GM18861 (cell line): ENCODE results near the gene NPY5R.

ENCODE experiments used
- ATAC-seq: cut with Tn5 transposase; IDR thresholded peaks from one replicate; pipeline ENCODE4 v1.9.1; 2021; ENCODE audit not compliant: unreplicated experiment

NPY5R gene

DNA sequence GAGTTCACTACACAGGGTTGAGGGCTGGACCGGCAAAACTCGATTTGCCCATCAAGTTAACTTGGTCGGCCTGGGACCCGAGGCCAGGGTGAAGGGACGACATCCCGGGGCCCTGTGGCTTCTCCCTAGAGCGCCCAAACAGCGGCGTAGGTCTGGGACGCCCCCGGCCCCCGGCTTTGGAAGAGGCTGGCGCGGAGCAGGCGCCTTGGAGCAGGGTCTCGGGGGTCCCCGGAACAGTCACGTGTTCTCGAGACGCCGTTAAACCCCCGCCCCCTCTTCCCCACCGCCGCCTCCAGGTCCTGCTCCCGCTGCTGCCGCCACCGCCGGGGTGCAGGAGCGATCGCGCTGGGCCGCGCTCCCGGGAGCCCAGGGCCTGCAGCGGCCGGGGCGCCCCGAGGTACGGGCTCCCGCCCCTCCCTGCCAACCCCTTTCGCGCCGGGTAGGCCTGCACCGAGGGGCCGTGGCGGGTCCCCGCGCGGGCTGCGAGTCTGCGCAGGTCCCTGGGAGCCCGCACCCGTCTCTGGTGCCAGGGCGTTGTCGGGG lies at the start of gene NPY5R:
Gene NPY5R (plus strand): TSS at position 289 of the 543 bp plus-strand sequence. CDS start 6,382 bp downstream, outside the sequence.
- no peak for ATAC-seq

DNA sequence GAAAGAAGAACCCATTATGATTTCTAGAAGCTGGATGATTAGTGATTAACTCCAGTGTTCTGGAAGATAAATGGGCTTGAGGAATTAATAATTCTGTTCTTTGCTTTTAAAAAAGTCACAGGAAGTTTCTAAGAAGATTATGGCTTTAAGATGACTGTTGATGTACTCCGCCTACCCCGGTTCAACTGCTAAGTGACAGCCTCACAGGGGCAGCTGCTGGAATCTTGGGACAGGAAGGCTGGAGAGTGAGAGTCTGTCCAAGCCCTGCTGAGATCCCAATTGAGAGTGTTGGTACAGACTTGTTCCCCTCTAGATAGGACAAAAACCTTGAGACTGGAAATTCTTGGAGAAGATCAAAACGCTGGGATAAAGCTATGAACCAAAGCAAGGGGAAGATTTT lies 48.6 kb upstream of the NPY5R start:
- no peak for ATAC-seq

DNA sequence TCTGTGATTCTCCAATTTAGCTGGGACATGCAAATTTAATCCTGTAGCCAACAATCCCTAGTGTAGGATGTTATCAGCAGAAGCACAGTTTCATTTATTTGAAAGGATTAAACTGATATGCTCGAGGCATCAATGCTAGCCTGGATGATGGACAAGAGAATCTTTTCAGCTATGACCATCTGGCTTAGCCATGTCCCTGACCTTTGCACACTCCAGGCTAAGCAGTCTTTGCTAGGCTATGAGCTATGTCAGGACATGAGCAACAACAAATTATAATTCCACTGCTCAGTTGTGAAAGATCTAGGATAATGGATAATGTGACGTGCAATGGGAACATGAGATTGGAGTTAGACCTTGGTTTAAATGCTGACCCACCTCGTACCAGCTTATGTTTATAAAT lies 43.2 kb upstream of the NPY5R start:
- no peak for ATAC-seq

DNA sequence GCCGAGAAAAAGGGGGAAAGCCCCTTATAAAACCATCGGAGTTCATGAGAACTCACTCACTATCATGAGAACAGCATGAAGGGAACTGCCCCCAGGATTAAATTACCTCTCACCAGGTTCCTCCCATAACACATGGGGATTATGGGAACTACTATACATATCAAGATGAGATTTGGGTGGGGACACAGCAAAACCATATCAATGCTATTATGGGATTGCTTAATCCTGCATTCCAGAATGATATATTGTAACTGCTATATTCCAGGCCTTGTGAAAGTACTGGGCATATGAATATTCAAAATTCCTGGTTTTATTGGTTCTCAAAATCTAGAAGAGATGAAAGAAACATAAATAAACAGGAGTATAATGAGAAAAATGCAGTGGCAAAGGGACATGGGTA lies 40.6 kb upstream of the NPY5R start:
- no peak for ATAC-seq

DNA sequence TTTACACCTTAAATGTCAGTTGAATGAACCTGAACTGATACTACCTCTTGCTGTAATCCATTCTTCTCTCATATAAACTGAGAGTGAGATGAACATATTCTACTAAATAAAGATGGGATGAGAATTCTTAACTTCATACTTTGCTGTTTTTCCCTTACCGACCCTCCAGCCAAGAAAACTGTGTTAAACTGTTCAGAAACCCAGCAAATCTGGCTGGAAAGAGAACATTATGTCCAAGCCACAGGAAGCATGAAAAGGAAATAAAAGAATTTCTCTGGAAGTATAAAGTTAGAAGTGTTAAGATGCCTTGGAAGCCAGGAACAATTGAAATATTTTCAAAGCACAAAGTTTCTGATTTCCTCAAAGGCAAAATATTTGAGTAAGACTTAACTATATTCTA lies 34.2 kb upstream of the NPY5R start:
- no peak for ATAC-seq

DNA sequence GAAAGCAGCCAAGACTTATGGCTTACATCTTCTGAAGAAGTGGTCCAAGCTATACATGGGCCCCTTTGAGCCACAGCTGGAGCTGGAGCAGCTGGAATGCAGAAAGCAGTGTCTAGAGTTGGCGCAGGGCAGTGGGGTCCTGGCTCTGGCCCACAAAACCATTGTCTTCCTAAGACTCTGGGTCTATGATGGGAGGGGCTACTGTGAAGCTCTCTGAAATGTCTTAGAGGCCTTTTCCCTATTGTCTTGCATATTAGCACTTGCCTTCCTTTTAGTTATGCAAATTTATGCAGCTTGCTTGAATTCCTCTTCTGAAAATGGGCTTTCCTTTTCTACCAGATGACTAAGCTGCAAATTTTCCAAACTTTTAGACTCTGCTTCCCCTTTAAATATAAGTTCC lies 26.6 kb upstream of the NPY5R start:
- ATAC-seq: no peak

DNA sequence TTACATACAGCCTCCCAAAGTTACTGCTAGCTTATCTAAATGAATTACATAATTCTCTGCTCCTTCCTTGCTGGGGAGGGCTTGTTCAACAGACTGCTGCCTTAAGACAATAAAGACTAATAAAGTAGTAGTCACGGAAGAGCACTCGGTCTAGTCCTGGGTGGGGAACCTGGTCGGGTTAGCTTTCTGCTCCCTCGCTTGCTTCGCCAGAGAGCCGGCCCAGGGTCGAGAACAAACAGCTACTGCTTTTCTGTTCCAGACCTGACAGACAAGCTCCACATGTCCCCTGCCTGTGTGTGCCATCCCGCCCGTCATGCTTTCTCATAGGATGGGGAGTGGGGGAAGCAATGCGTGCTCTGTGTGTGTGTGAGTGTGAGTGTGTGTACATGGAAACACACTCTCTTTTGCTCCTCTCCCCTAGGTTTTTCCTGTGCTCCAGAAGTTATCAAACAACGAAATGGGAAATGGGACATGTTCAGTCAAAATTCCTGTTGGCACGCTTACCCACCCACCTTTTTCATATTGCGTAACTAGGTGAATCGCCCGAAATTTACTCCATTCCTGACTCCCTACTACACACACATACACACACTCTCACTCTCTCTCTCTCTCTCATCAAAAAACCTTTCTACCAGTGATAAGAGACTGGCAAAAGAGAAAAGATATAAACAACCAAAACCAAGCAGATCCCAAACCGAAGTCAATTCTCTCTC lies 12.6 kb upstream of the NPY5R start:
- no peak for ATAC-seq

DNA sequence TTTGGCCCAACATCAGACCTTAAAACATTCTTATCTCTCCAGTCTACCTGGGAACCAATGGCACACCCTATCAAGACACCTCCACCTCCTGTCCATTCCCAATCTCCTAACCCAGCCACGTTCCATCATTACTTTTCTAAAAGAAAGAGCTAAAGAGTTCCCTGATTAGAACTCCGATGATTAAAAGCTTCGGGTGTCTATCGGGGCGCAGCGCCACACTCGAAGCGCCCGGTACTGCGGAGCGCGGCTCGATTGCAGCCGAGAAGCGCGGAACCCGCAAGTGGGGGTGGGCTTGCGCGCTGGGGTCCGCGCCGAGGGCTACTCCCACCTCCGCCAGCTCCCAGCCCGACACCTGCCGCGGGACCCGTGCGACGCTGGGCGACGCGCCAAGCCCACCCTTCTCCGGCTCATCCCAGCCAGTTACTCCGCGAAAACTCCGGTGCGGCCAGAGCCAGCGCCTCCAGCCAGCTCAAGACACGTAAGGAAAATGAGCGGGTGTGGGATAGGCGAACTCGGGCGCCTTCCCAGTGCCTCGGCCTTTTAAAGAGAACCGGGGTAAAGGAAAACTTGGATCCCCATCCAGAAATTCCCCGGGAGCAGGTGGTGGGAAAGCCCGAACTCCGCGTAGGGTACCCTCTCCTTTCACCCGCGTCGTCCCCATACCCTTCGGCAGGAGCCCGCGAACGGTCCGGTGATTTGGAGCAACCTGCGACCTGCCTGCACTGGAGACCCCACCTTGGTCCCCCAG lies 11.9 kb upstream of the NPY5R start:
- ATAC-seq: no peak

DNA sequence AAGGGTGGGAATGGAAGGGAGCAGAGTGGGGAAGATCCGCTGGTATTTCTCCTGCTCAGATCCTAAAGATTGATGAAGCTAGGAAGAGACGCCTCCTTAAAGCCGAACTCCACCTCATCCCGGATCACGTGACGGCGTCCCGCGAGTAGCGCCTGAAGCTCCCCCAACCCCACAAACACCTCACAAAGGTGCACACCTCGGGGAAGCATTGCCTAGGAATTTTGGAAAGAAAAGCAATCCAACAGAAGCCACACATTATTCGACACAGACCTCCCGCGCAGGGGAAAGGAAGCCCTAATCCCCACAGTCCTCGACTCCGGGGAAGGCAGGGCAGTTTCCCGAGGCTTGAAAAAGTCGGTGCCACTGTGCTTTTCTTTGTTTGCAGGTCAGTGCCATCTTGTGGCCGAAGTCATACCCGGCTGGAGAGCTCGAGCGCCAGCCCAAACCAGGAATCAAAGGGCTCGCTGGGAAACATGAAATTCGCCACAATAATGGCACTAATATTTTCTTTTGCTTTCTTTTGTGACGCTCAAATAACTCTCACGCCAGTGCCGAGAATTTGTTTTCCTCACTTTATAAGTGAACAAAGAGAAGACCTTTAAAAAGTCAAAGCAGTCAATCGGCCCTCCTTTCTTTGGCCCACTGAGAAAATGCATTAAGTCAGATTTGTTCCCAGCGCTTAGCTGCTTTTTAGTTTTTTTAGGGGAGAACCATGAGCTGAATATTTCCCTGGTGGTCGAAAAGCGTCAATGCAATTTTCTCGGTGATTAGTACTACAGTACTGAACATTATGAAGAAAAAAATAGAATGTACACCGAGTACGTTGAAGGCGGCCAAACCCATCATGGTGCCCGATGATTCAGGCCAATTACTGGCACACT lies 10.9 kb upstream of the NPY5R start, which contains the start of gene NPY1R:
Gene NPY1R (minus strand): TSS at position 71 of the 881 bp plus-strand sequence. CDS start 6,042 bp downstream, outside the sequence.
- peak; percentile 74 for ATAC-seq

DNA sequence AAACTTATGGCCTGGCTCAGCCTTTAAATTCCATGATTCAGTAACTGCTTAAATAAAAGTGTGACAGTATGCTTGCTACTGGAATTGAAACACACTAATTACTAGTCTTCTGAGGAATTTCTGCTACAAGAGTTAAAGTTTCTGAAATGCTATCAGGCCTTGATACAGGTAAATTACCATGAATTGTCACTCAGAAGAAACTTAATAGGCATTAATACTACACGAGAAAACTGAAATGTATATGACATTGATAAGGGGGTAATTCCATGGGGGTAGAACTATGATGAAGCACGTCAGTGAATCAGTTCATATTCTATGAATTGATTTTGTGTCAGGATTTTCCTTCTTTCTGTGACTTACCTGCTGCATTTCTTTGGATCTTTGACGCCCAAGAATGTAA lies 8.3 kb upstream of the NPY5R start:
- ATAC-seq: no peak

DNA sequence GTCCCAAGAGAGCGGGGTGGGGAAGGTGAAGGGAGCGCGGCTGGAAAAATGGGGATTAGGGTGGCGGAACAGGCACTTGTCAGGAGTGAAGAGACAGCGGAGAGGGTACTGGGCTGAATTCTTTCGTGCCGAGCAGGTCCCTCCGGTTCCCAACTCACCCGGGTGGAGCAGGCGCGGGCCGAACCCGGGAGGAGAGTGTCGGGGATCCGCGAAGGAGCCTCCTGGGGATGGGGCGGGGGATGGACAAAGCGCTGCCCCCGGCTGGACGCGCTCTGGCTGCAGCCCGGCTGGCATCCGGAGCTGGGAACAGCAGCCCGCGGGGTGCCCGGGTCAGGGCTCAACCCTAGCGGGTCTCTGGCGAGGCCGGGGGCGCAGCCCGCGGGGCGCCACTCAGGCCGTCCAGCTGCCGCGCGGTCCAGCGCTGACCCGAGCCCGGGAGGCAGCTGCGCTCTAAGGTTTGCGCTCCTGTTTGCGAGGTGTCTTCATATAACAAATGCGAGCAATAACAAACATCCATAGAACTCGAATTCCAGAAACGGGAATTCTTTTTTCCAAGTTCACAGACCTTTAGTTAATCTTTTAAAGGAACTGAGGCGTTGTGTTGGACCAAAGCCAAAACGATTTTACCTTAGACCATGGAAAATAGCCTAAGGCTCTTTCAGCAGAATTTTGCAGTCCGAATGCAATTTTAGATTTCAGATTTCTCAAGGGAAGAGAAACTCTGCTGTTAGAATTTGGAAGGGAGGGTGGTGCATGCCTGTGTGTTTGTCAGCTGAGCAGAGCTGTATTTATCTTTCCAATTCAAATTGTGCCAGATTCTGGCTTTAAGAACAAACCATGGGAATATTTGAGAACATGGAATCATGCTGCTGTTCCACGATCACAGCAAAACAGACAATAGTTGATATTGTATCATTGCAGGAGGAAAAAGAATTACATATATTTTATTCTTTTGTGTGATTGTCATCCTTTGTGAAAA lies 744 bp downstream of the NPY5R start:
- no peak for ATAC-seq

DNA sequence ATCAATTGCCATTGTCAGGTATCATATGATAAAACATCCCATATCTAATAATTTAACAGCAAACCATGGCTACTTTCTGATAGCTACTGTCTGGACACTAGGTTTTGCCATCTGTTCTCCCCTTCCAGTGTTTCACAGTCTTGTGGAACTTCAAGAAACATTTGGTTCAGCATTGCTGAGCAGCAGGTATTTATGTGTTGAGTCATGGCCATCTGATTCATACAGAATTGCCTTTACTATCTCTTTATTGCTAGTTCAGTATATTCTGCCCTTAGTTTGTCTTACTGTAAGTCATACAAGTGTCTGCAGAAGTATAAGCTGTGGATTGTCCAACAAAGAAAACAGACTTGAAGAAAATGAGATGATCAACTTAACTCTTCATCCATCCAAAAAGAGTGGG lies 7.0 kb downstream of the NPY5R start:
- ATAC-seq: no peak

DNA sequence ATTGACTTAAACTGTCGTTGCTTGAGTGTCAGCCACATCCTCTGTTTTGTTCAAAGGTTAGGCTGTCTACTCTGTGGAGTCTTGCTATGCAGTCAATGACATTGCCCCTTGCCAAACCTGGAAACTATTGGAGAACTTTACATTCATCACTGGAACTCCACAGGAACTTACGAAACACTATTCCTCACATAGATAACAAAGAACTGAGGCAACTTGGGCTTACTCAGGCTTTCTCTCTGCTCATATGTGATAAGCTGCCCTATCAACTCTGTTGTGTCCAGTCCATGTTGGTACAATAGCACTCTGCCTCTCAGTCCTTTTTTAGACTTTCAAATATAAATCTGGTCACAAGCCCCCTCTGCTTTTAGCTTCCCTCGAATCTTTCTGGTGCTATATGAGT lies 9.4 kb downstream of the NPY5R start:
- ATAC-seq: no peak

DNA sequence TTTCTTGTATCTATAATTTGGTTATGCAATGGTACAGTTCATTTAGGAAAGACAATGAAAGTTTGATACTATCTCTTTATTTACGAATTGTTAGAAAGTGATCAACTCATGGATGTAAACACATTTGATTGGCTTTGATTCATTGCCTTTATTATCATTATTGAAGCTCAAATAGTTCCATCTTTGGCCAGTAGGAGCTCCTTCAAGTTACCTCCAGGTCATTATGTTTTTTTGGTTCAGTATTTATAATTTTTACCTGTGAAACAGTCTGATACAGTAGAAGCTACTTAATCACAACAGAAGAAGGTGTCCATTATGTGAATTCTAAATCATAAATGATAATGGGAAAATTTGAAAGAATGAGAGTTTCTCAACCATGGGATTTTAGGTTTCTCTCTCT lies 12.4 kb downstream of the NPY5R start:
- ATAC-seq: no peak

DNA sequence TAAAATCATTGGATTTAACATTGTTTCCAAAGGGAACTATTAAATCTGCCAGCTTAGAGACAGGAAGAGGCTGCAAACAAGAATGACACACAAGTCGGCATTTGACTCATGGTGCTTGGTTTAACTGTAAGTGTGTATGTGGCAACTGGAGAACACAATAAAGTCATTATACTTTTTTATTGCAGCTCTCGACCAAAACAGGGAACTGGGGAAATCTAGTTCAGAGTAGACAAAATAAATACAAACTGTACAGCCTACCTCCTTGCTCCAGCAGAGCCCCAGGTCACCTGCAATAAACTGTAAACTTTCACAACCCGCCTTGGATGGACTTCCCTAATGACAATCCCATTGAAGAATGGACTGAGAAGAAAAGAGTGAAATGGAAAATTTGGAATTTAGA lies 24.0 kb downstream of the NPY5R start:
- no peak for ATAC-seq

DNA sequence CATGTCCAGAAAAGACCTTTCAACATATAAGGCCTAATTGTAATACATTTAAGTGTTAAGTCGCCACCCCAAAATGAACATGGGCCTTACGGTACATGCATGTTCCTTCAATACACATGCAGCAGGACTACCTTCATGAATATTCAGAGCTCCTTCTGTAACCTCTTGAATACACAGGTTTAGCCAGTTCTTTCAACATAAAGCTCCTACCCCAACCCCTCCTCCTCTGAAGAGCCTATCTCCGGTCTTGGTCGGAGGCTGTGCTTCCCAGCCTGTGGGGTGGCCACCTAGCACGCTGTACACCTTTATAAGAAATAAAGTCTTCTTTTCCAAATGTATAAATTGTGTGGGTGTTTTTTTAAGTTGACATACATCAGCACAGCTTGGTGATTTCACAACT lies 28.3 kb downstream of the NPY5R start:
- ATAC-seq: no peak

DNA sequence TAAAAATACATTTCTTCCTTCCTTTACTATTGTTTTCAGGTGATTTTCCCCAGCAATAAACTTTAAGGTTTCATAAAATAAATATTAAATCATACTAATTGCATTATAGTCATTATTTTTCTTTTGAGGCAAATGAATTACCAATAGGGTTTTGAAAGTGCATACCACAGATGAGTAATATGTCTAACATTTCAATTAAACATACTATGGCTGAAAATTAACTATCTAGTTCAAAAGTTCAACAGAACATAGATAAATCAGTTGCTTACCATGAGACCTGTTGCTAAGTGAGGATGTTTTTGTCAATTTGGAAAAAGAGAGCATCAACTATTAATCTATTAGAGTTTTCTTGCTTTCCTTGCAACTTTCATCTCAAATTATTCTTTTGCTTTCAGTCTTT lies 35.0 kb downstream of the NPY5R start:
- ATAC-seq: no peak

DNA sequence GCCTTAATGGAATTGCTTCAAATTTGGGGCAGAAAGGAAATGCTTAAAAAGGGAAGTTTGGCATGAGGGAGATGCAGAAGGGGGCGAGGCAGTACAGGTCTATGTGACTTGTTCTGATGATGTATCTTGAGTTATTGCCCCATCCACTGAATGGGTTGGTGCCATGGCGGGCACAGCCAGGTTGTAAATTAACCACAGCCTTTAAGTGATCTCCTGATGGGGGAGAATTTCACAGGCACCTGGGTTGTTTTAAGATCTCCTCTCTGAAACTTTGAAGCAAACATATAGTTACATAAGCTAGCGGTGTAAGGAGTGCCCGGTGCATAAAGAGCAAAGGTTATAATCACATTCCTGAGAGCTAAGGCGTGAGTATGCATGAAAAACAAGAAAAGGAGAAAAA lies 37.0 kb downstream of the NPY5R start:
- ATAC-seq: no peak

DNA sequence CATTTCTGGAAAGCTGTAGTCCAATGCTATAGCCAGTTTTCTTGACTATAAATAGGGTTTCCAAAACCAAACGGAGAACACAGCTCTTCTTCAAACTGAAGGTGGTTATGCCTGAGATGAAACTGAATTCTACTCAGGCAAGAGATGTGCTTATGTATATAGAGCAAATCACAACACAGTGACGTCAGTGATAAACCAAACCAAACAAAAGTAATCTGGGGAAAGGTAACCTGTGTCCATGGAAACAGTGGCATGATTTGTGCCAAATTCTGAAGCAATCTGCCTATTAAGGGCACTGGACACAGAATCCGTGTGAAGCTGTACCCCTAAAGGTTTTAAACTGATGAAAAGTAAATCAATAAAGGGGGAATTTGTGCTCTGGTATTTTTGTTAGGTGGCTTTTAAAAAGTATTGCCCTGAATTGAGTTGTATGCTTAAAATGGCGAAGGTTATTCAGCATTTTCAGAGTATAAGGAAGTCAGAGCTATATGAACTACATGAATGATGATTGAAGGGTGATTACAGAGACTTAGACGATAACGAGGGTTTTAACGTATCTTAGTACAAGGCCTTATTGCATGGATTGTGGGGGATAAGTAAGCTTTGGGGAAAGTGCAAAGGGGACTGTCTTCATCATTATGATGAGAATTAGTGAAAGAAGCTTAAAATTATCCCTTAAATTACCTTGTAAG lies 38.6 kb downstream of the NPY5R start:
- no peak for ATAC-seq

DNA sequence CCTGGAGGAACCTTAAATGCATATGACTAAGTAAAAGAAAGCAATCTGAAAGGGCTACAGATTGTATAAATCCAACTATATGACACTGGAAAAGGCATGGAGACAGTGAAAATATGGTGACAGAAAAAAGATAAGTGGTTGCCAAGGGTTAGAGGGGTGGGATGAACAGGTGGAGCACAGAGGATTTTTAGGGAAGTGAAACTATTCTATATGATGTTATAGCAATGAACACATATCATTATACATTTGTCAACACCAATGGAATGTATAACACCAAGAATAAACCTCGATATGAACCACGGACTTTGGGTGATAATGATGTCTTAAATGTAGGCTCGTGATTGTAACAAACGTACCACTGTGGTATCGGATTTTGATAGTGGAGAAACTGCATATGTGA lies 40.7 kb downstream of the NPY5R start:
- ATAC-seq: no peak
